Measurements from ENCODE around the gene RALGPS1. TPM values are rescaled to one million over a fixed set of nuclear protein-coding genes. Genes with fewer than 3 reads are reported as not detected.

The RALGPS1 gene
- total and polyA plus RNA-seq, 2 donors (not counting 1 experiment from before 2014, with no cell fraction given), result 19.7 to 39.9 TPM

DNA sequence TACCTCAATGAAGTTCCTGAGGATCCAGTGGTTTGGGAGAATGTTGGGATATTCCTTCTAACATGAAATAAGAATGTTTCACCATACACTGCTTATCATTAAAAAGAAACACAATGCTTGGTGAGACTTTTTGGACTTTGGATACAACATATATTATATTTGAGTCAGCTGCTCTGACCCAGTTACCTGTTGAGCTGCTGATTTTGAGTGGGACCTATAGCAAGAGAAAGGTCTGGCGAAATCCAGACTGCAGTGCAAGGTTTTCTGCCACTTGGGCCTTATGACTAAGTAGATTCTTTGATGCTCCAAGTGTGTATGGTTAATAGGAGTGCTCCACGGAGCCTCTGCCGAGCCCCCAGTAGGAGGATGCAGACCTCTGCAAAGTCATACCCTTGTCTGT, 10.0 kb upstream of the RALGPS1 start:
- no peak overlapping the region for H3K27ac Mint-ChIP-seq
- POLR2A ChIA-PET, result no interaction called here

DNA sequence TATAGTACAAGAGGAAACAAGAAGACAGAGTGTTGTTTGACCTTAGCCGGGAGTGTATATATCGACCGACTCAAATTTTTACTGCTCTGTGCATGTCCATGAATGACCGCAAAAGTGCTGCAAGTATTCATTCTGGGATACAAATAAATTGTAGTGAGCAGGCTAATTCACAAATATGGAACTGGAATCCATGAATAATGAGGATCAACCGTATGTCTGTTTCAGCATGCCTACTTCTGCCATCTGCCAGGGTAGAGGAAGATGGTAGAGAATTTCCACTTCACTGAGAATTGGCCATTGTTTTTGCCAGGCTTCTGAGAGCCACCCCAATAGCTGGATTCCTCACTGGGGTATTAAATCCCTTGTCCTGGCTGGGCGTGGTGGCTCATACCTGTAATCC, 8.5 kb upstream of the RALGPS1 start:
- no peak for TF ChIP-seq EZH2 (IDR thresholded peaks at IDR 0.05; ENCODE audit: borderline replicate concordance, insufficient read depth, low read depth, low read length, poor library complexity, severe bottlenecking)
- TF ChIP-seq, protein P1, sequence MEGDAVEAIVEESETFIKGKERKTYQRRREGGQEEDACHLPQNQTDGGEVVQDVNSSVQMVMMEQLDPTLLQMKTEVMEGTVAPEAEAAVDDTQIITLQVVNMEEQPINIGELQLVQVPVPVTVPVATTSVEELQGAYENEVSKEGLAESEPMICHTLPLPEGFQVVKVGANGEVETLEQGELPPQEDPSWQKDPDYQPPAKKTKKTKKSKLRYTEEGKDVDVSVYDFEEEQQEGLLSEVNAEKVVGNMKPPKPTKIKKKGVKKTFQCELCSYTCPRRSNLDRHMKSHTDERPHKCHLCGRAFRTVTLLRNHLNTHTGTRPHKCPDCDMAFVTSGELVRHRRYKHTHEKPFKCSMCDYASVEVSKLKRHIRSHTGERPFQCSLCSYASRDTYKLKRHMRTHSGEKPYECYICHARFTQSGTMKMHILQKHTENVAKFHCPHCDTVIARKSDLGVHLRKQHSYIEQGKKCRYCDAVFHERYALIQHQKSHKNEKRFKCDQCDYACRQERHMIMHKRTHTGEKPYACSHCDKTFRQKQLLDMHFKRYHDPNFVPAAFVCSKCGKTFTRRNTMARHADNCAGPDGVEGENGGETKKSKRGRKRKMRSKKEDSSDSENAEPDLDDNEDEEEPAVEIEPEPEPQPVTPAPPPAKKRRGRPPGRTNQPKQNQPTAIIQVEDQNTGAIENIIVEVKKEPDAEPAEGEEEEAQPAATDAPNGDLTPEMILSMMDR (IDR thresholded peaks at IDR 0.05), result no peak
- no peak for ATAC-seq (ENCODE audit: low read depth)
- Histone ChIP-seq H3K4me2 (replicated peaks; ENCODE audit: low read depth, low read length, poor library complexity, severe bottlenecking) (no peak overlapping the region), H3K9me3 (ENCODE audit: control extremely low read depth in 1 of 3, control insufficient read depth in 2 of 3, insufficient read depth in 1 of 3, low read length in 2 of 3) (peaks cover 0 to 10% (median 3%) of the 10 kb centered on the region in 3 donors), H3K27ac (ENCODE audit: low read length in 2 of 2) (no peak overlapping the region), H3K36me3 (replicated peaks in 1 of 2; ENCODE audit: control extremely low read depth in 1 of 2, control insufficient read depth in 1 of 2, extremely low read depth in 1 of 2, insufficient read depth in 2 of 2, low read length in 1 of 2) (no peaks in the 10 kb centered on the region), H3K79me2 (ENCODE audit: control insufficient read depth, insufficient read depth, low read length) (no peaks in the 10 kb centered on the region), H4K20me1 (ENCODE audit: control insufficient read depth, insufficient read depth, low read length, poor library complexity, severe bottlenecking) (no peaks in the 10 kb centered on the region), H3K27me3 (replicated peaks in 1 of 4; ENCODE audit: control extremely low read depth in 1 of 4, control insufficient read depth in 3 of 4, insufficient read depth in 4 of 4, low read length in 3 of 4) (peaks cover 0 to 9% (median 0%) of the 10 kb centered on the region in 4 experiments), H3K4me1 (ENCODE audit: control insufficient read depth in 2 of 2, insufficient read depth in 2 of 2, low read length in 2 of 2) (no peaks in the 10 kb centered on the region), H3K4me3 (ENCODE audit: control extremely low read depth in 1 of 5, extremely low read depth in 1 of 5, insufficient read depth in 1 of 5, low read depth in 2 of 5, low read length in 4 of 5) (no peak overlapping the region), H3K9ac (ENCODE audit: low read length) (no peak overlapping the region), H2AFZ (ENCODE audit: insufficient read depth, low read depth, low read length, poor library complexity, severe bottlenecking) (no peak overlapping the region)
- Mint-ChIP-seq H3K27me3 (peaks cover 34% of the 10 kb centered on the region), H3K4me1 (no peaks in the 10 kb centered on the region), H3K9me3 (ENCODE audit: insufficient read depth) (peaks cover 3% of the 10 kb centered on the region), H3K4me3 (no peak overlapping the region), H3K27ac (no peak overlapping the region)
- intact Hi-C loops (cut with micrococcal nuclease), result no loop called here
- ChIA-PET CTCF (no interaction called here), POLR2A (no interaction called here)
- 89% methylated on average over 5 of the region's 6 CpGs for WGBS (ENCODE audit: insufficient coverage)
- no peak for DNase-seq

More for the DNA sequence above, 10.0 kb upstream of the RALGPS1 start:
- H3K9ac ChIP-seq (ENCODE audit: low read length), result no peak overlapping the region
- H3K27me3 Mint-ChIP-seq, result peaks cover 29% of the 10 kb centered on the region
- TF ChIP-seq EZH2 (IDR thresholded peaks at IDR 0.05; ENCODE audit: borderline replicate concordance, insufficient read depth, low read depth, low read length, poor library complexity, severe bottlenecking), result no peak
- TF ChIP-seq, protein P1 (IDR thresholded peaks at IDR 0.05), result no peak
- no peaks in the 10 kb centered on the region for H3K36me3 ChIP-seq (replicated peaks in 1 of 2; ENCODE audit: control extremely low read depth in 1 of 2, control insufficient read depth in 1 of 2, extremely low read depth in 1 of 2, insufficient read depth in 2 of 2, low read length in 1 of 2)
- no peaks in the 10 kb centered on the region for H3K4me1 ChIP-seq (ENCODE audit: control insufficient read depth in 2 of 2, insufficient read depth in 2 of 2, low read length in 2 of 2)
- 94% methylated on average over 3 of the region's 3 CpGs for WGBS (ENCODE audit: insufficient coverage)
- peaks cover 4% of the 10 kb centered on the region for H3K9me3 Mint-ChIP-seq (ENCODE audit: insufficient read depth)
- no peaks in the 10 kb centered on the region for H3K4me1 Mint-ChIP-seq
- ATAC-seq (ENCODE audit: low read depth), result no peak
- intact Hi-C loops (cut with micrococcal nuclease), result no loop called here
- H3K4me3 ChIP-seq (ENCODE audit: control extremely low read depth in 1 of 5, extremely low read depth in 1 of 5, insufficient read depth in 1 of 5, low read depth in 2 of 5, low read length in 4 of 5), result no peak overlapping the region
- no peak overlapping the region for H3K4me3 Mint-ChIP-seq
- CTCF ChIA-PET, result no interaction called here
- H3K4me2 ChIP-seq (replicated peaks; ENCODE audit: low read depth, low read length, poor library complexity, severe bottlenecking), result no peak overlapping the region
- no peaks in the 10 kb centered on the region for H3K79me2 ChIP-seq (ENCODE audit: control insufficient read depth, insufficient read depth, low read length)
- H2AFZ ChIP-seq (ENCODE audit: insufficient read depth, low read depth, low read length, poor library complexity, severe bottlenecking), result no peak overlapping the region
- no peaks in the 10 kb centered on the region for H4K20me1 ChIP-seq (ENCODE audit: control insufficient read depth, insufficient read depth, low read length, poor library complexity, severe bottlenecking)
- H3K27ac ChIP-seq (ENCODE audit: low read length in 2 of 2), result no peak overlapping the region
- DNase-seq, result no peak
- H3K9me3 ChIP-seq (ENCODE audit: control extremely low read depth in 1 of 3, control insufficient read depth in 2 of 3, insufficient read depth in 1 of 3, low read length in 2 of 3), result peaks cover 3 to 12% (median 7%) of the 10 kb centered on the region in 3 donors
- H3K27me3 ChIP-seq (replicated peaks in 1 of 4; ENCODE audit: control extremely low read depth in 1 of 4, control insufficient read depth in 3 of 4, insufficient read depth in 4 of 4, low read length in 3 of 4), result peaks cover 0 to 7% (median 0%) of the 10 kb centered on the region in 4 experiments

All from B cell (primary cell).